ENCODE results near the gene FRMD4A.

FRMD4A gene

DNA sequence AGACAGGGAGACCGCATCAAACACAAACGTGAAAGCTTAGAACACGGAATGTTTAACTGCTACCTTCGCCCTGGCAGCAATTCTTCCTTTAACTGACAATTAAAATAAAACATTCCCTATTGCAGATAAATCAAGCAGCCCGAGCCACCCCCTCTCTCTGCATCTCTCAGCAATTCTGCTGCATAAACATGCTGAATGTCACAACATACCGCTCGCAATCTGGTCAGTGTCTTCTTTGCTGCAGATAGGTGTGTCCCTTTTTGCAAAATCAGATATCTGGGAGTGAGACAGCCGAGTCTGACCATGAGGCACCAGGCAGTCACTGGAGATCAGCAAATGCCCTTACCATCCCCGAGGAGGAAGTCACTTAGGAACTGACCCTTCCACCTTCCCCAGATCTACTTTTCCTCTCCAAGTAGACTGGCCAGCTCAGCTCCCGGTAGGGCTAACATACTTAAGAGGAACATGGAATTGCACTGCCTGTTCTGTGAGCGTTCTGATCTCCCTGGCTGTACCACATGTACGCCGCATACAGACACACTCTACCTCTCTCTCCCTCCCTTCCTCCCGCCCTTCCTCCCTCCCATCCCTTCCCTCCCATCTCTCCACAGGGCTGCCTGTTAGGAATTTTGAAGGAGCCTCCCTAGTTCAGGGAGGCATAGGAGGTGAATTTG is at the start of gene FRMD4A:
Gene FRMD4A, minus strand, starts transcription at position 537 of the 674 bp plus-strand sequence.
- no peak for DNase-seq (ENCODE audit: low spot score)

DNA sequence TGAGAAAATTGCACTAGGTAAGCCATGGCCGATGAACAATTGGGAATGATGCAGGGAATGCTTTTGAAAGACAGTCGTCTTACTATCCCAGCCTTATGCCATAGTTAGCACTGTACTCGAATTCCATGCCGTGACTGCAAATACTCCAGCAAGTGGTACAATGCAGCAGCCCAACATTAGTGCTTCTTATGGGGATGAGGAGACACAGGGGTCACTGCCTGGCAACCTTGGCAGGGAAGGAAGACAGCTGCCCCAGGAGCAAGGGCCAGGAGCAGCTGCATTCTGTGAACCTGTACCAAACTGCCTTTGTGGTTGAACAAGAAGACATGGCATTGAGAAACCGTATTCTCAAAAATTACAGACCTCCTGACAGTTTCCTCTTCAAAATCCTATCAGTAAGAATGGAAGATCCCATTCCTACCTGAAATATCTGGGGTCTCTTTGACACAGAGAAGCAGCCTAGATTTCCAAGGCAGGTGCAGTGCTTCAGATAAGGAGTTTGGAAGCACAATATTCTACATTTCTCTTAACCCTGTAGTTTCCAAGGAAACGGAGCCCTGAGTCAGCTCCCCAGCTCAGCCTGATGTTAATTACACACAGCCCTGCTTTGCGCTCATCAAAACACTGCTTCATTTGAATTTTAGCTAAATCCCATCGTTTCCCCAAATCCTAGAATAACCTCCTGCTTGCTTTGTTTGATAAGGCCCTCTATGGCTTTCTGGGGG is 49.0 kb upstream of the FRMD4A start:
- no peak for DNase-seq (ENCODE audit: low spot score)

DNA sequence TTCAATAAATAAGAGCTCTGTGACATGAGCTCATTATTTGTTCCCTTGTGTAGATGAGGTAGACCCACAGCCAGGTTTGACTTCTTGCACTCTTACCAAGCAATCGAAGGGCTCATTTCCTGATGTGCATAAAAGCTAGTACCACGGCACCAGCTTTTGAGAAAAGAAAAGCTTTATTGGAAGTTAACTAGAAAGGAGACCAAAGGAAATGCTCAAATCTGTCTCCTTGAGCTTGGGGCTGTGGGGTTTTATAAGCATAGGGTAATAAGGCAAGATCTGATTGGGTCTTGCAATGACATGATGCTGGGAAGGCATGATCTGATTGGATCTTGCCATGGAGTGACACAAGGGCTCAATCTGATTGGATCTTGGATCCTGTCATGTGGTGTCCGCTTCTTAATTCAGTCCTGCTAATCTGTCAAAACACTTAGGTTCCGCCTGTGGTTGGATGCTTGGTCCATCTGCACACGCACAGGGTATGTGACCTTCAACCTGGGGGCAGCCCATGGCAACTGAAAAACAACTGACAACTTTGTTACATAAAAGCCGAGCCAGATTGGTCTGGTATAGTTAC is 47.8 kb upstream of the FRMD4A start:
- no peak for DNase-seq (ENCODE audit: low spot score)

DNA sequence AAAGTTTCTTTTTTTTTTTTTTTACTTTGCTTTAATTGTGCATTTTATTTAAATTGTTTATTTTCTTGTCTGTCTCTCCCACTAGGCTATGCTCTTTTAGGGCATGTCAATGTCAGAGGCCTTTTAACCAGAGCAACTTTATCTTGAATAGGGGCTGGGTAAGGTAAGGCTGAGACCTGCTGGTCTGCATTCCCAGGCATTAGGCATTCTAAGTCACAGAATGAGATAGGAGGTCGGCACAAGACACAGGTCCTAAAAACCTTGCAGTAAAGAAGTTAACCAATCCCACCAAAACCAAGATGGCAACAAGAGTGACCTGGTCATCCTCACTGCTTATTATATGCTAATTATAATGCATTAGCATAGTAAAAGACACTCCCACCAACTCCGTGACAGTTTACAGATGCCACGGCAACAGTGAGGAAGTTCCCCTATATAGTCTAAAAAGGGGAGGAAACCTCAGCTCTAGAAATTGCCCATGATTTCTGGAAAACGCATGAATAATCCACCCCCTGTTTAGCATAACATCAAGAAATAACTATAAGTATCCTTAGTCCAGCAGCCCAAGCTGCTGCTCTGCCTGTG is 47.0 kb upstream of the FRMD4A start:
- DNase-seq (ENCODE audit: low spot score), result no peak

DNA sequence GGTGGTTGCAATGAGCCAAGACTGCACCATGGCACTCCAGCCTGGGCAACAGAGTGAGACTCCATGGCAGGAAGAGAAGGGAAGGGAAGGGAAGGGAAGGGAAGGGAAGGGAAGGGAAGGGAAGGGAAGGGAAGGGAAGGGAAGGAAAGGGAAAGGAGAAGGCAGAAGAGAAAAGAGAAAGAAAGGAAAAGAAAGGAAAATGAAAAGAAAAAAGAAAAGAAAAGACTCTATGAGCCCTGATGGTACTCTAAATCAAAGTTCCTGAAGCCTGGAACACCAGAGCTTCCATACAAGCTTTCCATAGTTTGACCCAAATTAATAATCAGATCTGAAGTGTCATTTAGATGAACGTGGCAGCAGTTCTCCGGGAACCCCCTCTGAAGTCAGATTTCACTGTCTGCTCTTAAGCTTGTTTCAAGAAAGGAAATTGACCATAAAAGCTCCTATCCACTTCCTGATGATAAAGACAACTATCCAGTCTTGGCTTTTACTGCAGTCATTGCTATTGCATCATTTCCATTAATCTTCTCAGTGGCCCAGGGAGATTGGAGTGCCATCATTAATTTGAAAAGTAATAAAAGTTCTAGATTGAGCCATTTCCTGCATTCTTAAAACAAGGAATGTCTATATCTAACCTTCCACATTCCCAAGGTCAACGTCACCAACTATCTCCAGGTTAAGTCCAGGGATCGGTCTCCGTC is 44.2 kb upstream of the FRMD4A start:
- peak; percentile 45 for DNase-seq (ENCODE audit: low spot score)

DNA sequence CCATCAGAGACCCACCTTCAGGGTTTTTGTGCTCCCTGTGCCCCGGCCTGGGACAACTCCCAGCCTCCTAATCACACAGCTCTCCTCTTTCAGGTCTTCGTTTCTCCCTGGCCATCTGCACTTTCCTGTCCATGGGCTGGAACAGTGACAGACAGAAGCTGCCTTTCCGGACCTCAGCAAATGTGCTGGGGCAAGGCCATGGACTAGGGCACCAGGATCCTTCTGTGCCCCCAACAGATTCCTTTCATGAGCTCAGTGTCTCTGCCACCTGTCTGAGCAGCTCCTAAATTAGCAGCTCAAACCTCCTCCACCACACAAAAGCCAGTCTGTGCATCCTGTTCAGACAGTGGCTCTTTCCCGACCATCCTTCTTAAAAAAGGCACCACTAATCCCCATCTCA is 41.9 kb upstream of the FRMD4A start:
- DNase-seq (ENCODE audit: low spot score), result no peak

DNA sequence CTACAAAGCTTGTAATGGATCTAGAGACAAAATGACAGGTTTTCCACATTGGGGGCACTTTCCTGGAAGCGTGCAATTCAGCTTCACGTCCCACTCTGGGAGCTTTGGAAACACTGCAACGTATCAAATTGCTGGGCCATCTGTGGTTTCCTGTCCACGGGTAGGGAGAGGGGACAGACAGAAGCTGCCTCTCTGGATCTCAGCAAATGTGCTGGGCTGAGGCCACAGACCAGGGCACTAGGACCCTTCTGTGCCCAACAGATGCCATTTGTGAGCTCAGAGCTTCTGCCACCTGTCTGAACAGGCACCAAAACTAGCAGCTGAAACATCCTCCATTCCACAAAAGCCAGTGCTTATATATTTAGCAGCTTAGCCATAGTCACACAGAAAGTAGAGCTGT is 40.9 kb upstream of the FRMD4A start:
- DNase-seq (ENCODE audit: low spot score), result peak; percentile 37

DNA sequence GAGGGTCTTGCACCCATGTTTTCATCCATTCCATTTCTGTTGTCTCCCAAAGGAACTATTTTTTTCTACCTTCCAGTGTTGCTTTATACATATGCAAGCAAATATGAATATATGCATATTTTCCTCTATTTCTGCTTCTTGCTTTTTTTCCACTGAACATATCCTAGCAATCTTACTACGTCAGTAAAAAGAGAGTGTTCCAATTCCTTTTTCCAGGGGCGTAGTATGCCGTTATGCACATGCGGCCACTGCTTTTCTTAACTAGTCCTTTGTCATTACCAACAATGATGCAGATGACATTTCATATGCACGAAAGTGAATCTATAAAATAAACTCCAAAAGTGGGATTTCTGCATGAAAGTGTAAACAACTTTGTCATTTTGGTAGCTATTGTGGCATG is 40.2 kb upstream of the FRMD4A start:
- DNase-seq (ENCODE audit: low spot score), result no peak

DNA sequence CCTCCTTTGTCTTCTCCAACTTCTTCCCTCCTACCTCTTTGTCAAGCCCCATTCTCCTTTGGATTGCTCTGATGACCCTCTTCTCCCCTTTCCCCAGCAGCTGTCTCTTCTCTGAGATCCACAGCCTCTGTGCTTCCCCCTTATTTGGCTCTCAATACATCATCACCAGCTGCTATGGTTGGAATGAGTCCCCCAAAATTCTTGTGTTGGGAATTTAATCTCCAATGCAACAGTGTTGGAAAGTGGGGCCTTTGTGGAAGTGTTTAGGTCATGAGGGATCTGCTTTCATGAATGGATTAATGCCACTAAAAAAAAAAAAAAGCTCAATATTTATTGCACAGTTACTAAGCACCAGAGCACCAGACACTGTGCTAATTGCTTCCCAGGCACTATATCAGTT is 39.2 kb upstream of the FRMD4A start:
- DNase-seq (ENCODE audit: low spot score), result no peak

DNA sequence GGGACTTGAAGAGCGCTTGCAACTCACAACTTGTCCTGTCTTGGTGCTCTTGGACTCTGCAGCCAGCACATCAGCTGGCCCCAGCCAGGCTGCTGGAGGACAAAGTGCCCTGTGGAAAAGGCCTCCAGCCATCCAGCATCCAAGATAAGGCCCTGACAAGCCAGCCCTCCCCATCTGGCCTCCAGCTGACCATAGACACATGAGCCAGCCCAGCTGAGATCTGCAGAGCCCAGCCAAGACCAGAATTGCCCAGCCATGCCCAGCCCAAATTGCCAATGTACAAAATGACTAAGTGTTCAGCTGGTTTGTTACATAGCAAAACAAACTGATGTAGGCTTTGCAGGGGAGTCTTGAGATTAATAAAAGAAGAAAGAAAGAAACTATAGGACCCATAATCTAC is 36.0 kb upstream of the FRMD4A start:
- peak; percentile 50 for DNase-seq (ENCODE audit: low spot score)

DNA sequence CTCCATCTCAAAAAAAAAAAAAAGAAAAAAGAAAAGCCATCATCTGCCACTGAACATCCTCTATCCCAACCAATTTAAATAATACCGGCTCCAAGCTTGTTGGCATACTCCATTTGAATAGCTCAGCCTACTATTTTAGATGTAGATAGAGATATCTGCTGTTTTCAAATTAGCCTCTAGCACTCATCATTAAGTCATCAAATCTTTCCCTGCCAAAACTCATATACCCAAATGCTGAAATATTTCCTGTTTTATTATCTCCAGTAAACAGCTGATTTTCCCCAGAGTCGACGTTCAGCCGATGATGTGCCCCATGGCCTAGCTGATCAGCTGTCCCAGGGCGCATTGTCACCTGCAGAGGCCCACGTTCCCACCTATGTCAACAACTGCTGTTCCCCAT is 34.5 kb upstream of the FRMD4A start:
- DNase-seq (ENCODE audit: low spot score), result no peak

DNA sequence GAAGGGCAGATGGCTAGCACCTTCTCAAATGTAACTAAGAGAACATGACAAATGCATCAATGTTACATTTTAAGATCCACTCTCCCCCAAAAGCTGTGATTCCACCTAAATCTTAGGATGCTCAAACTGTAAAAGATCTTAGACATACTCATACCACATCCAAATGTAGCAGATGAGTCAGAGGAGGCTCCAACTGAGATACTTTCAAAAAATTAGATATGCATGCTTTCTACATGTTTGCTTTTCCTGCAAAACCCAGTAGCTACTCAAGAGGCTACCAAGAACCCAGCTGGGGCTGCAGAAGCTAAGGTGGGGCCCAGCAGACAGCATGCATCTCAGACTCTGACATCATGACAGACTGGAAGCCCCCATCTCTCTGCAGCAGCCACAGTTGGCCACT is 31.4 kb upstream of the FRMD4A start:
- no peak for DNase-seq (ENCODE audit: low spot score)

DNA sequence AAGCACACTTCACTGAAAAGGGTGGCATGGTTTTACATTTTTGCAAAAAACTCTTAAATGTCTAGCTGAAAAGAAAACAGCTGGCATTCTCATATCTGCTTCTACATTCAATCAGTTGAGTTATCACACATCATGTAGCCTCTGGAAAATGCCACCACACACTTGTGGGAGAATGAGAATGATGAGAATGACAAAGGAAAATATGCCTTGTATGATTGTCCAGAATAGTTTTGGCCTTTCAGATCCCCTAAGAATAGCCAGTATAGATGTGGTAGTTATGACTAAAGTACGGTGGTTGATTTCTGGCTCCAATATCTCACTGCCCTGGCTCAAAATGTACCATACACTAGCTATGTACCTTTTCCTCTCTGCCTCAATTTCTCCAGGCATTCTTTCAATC is 30.2 kb upstream of the FRMD4A start:
- no peak for DNase-seq (ENCODE audit: low spot score)

DNA sequence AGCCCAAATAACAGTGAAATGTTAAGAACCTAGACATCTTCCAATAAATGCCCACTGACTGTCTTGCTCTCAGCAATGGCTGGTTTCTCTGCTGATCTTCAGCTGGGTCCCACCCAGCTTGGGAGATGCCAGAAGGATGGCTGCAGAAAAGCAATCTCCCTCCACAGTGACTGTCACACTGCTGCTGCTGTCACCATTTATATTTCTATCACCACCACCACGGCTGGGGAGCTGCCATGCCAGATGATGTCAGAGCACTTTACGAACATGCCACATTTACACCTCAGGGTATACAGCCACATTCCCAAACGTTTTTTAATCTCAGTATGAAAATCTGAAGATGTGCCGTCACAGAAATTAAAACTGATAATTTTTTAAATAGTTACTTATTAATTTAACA is 29.8 kb upstream of the FRMD4A start:
- DNase-seq (ENCODE audit: low spot score), result no peak

DNA sequence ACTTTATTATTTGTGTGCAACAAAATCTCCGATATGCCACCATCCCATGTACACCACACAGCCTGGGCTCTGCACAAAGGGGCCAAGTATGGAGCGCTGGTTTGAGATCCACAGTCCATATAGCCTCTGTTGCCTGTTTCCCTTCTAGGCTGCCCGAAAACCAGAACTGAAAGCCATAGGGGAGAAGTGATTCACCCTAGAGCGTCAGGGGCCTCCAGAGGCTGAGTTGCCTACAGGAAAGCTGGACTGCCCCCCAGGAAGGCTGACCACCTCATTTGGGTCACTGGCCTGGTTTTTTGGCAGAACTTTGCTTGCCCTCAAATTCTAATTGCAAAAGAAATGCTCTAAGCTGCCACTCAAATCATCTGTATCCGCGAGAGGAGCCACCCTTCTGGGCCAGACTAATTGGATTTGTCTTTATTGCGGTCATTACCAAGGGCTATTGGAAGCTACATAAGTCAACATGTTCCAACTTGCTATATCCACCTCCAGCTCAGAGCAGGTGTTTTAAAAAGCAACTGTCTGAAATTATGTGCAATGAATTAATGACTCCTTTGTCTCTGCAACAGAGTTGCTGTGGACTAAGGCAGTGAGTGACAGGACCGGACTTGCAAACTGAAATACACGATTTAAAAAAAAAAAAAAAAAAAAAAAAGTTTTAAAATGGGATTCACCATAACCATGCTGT is 28.3 kb upstream of the FRMD4A start:
- DNase-seq (ENCODE audit: low spot score), result no peak

DNA sequence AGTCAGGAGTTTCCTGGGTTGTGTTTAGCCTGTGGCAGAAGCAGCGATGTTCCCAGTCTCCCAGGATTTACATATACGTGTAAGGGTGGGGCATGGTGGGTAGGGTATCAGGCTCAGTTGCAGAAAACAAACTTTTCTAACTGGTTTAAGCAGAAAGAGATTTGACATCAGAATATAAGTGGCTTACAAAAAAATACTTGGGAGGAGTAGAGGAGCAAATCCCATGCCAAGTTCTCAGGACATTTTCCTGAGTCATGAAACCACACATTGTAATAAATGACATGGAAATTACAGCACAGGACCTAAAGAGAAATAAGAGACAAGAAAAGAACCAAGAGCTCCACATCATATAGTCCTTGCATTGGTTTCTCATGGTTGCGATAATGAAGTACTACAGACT is 26.2 kb upstream of the FRMD4A start:
- DNase-seq (ENCODE audit: low spot score), result peak; percentile 38

DNA sequence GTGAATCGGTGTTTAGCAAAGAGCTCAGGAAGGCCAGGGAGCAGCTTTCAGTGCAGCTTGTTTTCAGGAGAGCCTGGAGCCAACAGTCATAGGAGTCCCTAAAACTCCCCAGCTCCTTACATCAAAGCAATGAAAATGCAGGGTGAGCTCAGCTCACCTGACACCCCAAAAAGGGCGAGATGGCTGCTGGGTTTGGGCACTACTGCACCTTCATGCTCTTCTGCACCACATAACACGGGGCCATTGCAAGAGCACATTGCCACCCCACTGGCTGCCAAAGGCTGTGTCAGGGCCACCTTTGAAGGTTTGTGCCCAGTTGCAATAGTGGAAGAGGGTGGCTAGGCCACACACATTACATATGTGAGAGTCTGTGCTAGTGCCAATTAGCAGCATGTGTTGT is 25.0 kb upstream of the FRMD4A start:
- DNase-seq (ENCODE audit: low spot score), result no peak

DNA sequence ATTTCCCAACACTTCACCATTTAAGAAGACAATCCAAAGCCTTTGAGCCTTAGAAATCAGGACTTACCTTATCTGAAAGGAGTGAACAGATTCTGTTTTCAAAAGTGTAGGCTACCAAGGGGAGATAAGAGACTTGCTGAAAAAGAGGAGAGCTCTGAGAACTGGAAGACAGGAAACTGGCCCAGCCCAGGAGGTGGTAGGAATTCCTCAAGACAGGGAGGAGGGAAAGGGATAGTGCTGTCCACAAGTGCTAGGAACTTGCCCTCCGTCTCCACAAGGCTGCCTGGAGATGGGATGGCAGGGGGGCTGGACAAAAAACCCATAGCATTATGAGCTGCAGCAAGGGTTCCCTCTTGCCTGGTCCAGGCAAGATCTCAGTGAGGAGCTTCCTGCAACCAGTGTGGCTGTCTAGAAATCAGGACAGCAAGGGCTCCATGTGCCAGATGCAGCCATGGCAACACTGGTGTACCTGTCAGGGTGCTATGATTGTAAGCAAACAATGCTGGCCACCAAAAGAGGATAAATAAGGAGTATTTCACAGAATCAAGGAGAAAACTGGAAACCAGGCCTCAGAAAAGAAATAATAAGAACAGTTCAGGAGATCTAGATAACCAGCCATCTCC is 22.7 kb upstream of the FRMD4A start:
- DNase-seq (ENCODE audit: low spot score), result no peak

DNA sequence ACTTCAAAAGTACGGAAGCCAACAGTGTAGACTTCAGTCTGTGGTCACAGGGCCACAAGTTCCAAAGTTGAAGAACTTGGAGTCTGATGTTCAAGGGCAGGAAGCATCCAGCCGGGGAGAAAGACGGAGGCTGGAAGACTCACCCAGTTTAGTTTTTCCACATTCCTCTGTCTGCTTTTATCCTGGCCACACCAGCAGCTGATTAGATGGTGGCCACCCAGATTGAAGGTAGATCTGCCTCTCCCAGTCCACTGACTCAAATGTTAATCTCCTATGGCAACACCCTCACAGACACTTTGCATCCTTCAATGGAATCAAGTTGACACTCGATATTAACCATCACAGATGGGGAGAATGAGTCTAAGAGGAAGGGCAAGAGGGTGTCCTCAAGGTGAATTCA is 19.3 kb upstream of the FRMD4A start:
- DNase-seq (ENCODE audit: low spot score), result no peak

DNA sequence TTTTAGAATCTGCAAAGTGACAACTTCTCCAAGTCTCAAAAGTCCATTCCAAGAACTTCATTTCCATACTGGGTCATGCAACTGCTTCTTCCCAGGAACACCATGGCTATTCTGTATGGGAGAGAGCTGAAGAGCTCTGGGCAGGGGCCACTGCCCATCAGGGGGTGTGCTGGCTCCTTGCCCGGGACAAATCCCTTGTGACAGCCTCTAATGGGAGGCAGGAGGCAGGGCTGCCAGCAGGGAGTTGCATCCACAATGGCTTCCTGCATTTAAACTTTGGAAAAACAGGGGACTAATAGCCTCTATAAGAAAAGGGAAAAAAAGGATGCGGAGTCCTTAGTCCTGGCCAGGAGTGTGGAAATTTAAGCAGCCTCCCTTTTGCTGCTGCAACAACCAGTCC is 18.4 kb upstream of the FRMD4A start:
- no peak for DNase-seq (ENCODE audit: low spot score)

DNA sequence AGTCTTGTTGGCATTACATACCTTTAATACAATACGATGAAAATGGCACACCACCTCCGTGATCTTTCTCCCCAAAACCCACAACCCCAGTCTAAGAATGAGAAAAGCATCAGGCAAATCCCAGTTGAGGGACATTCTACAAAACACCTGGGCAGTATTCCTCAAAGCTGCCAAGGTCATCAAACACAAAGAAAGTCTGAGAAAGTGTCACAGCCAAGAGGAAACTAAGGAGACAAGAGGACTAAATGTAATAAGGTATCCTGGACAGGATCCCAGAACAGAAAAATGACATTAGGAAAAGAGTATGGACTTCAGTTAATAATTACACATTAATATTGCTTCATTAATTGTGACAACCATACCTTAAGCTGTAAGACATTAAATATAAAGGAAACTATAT is 14.5 kb upstream of the FRMD4A start:
- no peak for DNase-seq (ENCODE audit: low spot score)

Data from AG20443 (cell line).